ENCODE results near the gene PRDM10.
"Not testable (repeated sequence)": the region's sequence is repeated elsewhere in the genome, so short reads cannot be mapped to it uniquely, and the experiment has no call there.

Gene PRDM10

DNA sequence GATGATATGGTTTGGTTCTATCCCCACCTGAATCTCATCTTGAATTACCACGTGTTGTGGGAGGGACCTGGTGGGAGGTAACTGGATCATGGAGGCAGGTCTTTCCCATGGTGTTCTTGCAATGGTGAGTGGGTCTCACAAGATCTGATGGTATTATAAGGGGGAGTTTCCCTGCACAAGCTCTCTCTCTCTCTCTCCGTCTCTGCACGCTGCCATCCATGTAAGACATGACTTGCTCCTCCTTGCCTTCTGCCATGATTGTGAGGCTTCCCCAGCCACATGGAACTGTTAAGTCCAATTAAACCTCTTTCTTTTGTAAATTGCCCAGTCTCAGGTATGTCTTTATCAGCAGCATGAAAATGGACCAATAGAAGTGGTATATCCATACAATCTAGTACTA is 13.2 kb upstream of the PRDM10 start:
- not testable (repeated sequence) for DNase-seq (ENCODE audit: low spot score)

DNA sequence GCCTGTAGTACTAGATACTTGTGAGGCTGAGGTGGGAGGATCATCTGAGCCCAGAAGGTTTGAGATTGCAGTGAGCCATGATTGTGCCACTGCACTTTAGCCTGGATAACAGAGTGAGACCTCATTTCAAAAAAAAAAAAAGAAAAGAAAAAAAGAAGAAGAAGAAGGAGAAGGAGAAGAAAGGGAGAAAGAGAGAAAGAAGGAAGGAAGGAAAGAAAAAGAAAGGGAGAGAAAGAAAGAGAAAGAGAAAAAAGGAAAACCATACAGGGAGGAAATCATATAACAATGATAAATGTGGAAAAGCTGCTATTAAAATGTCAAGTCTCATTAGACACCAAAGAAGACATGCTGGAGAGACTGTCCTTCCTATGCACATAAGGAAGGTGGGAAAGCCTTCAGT is 5.7 kb upstream of the PRDM10 start:
- DNase-seq (ENCODE audit: low spot score): no peak

DNA sequence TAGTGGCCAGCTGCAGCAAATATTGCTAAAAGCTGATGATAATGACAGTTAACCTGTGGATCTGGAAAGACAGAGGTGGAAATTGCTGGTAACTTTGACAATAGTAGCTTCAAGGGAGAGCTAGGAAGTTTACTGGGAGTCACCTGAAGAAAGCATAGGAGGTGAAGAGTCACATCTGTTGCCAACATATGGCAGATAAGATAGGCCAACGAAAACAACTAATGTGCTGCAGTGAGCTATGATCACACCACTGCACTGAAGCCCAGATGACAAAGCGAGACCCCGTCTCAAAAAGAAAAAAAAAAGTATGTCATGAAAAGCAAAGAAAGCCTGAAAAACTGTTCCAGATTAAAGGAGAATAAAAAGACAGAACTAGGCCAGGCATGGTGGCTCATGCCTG is 4.3 kb upstream of the PRDM10 start:
- no peak for DNase-seq (ENCODE audit: low spot score)

DNA sequence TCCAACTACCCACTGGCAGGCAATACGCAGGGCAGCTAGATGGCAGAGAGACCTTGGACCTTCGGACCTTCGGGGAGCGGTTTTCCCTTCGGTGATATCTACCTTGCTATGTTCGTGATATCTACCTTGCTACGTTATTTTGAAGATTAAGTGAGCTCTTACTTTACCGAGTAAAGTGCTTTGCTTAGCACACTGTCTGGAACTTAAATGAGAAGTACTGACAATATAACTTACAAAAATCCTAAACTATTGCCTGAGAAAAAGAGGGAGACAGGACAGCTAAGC is 1.0 kb upstream of the PRDM10 start:
- no peak for DNase-seq (ENCODE audit: low spot score)

DNA sequence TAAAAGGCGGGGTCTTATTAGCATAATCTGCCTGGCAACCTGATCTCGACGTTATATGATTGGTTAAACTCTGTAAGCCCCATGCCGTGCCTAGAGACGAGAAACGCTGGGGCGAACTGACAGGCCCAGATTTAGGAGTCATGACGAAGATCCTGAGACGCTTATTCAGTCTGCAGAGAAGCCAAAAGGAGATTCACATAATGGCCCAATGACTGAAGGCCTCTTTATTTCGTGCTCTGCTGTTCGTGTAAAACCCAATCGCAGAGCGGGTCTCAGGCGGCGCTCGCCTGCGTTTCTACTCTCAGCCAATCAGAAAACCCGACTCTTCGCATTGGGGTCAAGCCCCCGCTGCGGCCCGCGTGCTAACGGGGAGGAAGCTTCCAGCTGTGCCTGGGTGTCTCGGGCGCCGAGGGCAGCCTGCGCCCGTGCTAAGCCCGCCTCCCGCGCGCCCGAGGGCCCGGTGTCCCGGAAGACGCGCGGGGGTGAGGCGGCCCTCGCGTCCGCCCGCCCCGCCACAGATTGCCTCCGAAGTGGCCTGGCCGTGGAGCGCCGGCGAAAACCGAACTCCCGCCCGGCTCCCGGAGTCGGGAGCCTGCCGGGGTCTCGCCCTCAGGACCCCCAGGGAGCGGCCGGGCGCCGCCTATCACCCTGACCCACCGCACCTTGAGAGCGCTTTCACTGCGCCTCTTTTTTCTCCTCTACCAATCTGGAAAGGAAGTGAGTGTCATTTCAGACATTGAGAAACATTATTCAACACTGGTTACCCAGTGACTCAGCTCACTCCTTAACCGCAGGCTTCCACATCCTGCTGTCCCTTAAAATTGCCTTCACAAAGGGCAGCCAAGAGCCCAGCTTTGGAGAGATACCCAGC is 446 bp upstream of the PRDM10 start:
- peak; percentile 98 for DNase-seq (ENCODE audit: low spot score)

DNA sequence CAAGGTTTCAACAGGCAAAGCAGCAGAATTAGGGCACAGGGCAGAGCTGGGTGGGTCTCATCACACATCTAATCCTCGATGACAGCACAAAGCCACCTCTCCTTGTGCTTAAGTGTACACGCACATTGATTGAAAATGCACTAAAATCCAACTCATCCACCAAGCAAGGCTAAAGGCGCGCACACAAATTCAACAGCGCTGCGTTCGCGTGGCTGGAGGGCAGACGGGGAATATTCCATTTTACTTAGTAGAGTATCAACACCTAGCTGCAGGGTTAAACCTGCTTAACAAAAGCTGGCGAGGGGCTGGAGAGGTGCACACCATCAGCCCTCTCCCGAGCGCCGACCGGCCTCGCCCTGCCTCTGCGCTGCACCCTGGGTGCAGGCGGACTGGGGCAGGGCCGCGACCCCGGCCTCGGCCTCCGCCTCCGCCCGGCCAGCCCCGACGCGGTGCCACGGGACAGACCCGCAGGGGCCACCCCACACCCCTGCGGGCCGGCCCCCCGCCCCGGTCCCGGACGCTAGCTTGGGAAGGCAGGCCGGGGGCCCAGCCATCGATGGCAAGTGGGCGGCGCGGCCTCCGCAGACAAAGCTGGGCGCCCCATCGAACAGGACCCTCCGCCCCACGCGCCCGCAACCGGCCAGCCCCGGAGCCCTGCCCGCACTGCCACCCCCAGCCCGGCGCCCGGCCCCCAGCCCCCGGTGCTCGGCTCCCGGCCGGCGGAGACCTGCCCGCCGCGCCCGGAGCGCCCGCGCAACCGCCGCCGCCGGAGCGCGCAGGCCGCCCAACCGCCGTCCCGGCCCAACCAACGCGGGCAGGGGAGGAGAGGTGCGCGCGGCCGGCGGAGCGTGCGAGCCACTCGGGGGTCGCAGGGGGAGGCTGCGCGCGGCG is 929 bp downstream of the PRDM10 start:
- peak; percentile 42 for DNase-seq (ENCODE audit: low spot score)

DNA sequence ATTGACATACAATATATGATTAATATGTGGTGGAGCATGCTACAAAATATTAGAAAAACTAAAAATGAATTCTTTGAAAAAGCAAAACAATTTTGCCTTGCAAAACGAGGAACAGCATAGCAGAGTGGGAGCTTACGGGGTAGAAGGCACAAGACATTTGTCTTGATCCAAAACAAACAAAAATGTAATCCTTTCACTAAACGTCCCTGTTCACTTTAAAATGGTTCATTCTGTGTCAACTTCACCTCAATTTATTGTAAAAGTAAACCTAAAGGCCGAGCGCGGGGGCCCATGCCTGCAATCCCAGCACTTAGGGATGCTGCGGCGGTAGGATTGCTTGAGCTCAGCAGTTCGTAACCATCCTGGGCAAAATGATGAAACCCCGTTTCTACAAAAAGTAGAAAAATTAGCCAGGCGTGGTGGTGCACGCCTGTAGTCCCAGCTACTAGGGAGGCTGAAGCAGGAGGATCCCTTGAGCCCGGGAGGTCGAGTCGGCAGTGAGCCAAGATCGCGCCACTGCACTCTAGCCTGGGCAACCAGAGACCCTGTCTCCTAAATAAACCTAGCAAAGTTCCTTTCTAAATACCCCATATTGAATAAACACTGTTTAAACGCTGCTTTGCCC is 2.0 kb downstream of the PRDM10 start:
- DNase-seq (ENCODE audit: low spot score): no peak

DNA sequence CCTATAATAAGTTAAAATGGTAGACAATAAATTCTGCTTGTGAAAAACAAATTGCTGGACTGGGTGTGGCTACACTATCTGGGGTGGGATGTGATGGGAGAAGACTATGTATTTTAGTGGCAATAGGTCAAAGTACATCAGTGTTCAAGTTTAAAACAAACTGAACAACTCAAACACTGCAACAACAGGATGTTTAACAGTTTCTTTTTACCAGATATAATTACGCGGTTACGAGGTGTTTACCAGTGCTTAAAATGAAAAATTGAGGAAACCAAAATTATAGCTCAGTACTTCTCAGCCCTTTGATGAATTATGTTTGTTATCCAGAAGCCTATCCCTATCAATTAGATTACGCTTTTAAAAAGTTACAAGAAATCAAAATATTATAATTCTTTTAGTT is 3.2 kb downstream of the PRDM10 start:
- DNase-seq (ENCODE audit: low spot score): no peak

DNA sequence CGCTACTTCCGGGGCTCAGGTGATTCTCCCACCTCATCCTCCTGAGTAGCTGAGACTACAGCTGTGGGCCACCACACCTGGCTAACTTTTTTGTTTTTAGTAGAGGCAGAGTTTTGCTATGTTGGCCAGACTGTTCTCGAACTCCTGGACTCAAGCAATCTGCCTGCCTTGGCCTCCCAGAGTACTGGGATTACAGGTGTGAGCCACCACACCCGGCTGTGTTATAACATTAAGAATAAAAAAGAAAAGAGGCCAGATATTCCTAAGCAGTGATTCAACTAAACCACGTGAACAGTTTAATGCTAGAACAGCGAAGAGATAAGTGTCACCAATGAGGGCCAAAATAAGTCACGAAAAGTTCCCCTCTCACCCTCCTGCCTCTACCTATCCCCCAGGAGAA is 3.7 kb downstream of the PRDM10 start:
- no peak for DNase-seq (ENCODE audit: low spot score)

DNA sequence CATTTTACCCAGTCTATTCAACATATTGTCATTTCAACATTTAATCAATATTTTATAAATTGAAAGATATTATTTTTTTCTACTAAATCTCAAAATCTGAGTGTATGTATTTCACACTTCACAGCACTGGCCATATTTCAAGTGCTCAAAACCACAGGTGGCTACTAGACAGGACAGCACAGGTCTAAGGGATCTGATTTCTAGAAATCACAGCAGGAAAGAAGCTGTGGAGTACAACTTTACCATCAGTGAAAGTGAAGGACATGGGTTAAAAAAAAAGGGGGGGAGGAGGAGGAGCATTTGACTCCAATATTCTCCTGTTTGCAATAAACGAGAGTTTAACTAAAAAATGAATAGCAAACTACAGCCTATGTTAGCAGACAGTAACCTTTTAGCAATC is 4.5 kb downstream of the PRDM10 start:
- no peak for DNase-seq (ENCODE audit: low spot score)

DNA sequence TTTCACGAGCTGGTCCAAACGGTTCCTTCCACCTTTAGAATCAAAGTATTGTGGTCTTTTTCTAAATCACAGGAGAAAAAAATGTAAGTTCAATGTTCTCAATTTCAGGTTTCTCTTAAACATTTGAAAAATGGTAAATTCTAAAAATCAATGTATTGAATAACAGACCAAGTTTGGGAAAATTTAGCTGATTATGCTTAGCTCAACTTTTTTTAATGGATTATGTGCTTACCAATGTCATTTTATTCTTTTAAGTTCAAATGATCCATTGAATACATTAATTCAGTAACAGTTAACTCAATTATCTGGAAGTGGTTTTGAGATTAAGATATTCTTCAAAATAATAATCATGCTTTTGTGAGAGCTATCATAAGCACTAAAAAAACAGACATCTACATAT is 5.1 kb downstream of the PRDM10 start:
- no peak for DNase-seq (ENCODE audit: low spot score)

DNA sequence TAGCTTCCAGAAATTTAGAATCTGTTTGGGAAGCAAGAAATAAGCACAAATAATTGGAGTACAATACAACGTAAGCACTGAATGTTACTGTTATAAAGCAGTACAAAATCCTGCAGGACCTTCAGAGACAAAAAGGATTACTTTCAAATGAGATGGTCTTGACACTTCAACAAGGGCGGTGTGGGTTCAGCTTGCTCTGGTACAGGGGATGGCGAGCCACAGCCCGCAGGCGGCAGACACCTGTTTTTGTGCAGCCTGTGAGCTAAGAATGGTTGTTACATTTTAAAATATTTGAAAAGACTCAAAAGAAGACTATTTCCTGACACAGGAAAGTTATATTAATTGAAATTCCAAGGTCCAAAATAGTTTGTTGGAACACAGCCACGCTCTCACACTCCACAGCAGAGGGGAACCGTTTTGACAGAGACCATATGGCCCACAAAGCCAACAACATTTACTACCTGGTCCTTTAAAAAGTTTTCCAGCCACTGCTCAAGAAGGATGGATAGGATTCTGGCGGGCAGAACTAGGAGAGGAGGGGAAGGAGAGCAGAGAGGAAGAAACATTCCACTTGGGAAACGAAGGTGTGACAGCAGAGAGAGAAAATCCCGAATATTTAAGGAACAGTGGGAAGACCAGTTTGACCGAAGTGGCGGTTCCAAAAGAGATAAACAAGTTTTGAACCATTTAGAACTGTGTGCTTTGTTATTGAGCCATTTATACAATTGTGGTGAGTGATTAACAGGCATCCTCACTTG is 6.3 kb downstream of the PRDM10 start:
- DNase-seq (ENCODE audit: low spot score): no peak

DNA sequence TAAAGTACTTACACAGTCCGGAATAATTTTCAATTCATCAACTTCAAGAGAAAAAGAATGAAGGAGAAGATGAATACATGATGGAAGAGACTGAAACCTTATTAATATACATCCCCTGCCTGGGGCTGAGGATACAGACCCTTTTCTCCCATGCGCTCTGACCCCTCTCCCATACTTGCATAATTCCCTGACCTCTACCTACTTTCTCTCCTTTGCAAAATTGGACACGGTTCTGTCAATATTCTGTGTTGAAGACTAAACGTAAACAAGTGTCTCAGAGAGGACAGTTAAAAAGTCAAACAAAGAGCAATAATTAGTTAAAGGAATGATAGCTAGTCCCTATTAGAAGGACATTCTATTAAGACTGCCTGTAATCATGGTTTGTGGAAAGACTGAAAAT is 7.5 kb downstream of the PRDM10 start:
- DNase-seq (ENCODE audit: low spot score): no peak

DNA sequence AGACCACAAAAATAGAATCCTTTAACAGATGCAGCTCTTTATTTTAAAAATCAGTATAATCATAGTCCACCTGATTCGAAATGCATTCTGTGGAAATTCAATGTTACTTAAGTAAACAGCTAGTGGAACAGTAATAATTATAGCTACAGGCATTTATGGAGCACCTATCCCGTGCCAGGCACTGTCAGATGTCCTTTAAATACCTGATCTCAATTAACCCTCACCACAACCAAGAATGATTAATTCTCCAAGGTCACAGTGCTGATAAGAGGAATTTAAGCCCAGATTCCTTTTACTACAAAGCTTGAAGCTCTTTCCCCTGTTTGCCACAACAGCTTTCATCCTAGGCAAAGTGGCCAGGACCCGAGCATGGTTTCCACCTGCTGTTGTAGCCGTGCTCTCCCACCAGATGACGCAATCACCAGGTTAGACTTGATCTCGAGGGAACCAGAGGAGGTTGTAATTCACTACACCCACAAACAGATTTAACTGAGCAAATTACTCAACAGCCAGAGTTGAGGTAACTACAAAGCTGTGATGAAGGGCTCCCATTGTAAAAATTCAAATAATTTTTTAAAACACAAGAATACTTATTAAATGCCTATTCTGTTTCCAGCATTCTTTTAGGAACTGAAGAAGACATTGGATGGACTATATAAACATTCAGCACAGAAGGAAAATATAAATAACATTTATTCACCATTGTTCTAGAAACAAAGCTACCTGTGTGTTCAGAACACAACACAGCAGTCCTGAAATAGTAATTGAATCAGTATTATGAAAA is 10.3 kb downstream of the PRDM10 start:
- peak; percentile 71 for DNase-seq (ENCODE audit: low spot score)

DNA sequence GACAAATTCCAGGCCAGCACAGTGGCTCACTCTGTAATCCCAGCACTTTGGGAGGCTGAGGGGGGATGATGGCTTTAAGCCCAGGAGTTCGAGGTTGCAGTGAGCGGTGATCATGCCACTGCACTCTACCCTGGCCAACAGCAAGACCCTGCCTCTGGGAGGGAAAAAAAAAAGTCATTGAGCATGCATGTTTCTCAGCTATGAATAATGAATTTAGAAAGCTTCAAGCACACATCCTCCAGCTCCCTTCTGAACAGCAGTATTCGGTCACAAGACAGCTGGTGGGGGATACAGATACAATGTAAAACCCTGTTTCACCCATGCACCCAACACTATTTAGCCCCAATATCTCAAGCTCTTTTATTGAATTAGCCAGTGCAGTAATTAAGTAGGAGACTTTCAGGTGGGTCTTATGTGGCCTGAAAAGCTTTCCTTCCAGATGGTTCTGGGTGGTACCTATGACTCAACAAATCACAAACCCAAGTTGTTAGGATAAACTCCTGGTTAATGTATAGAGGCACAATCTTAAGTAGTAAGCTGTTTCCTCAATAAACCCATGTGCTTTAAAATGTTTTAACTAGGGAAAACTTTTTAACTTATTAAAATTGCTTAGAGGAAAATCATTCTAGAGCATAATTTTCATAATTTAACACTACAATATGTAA is 13.4 kb downstream of the PRDM10 start:
- DNase-seq (ENCODE audit: low spot score): no peak

DNA sequence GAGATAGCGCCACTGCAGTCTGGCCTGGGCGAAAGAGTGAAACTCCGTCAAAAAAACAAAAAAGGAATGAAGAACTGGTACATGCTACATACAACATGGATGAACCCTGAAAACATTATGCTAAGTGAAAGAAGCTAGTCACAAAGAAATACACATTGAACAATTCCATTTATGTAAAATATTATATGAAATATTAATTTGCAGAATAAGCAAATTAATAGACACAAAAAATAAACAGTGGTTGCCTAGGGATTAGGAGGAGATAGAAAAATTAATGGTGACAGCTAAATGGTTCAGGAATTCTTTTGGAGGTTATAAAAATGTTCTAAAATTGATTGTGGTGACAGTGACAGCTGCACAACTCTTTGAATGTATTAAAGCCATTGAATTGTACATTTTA is 14.7 kb downstream of the PRDM10 start:
- DNase-seq (ENCODE audit: low spot score): no peak

DNA sequence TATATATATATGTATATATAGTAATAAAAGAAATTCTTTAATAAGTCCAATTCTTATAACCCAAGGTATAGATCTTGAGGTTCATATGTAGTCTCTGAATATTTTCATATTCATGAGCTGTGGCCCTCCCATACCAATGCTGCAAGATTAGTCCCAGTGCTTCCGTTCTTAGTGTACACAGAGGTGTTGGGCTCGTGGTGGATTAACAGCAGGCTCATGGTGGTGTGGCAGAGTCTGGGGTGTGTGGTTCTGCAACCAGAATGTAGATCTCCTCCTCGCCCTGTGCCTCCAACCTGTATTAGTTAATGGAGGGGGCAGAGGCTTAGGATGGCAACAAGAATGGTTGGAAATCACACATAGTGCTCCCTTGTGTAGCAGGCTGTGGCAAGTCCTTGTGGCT is 16.8 kb downstream of the PRDM10 start:
- no peak for DNase-seq (ENCODE audit: low spot score)

DNA sequence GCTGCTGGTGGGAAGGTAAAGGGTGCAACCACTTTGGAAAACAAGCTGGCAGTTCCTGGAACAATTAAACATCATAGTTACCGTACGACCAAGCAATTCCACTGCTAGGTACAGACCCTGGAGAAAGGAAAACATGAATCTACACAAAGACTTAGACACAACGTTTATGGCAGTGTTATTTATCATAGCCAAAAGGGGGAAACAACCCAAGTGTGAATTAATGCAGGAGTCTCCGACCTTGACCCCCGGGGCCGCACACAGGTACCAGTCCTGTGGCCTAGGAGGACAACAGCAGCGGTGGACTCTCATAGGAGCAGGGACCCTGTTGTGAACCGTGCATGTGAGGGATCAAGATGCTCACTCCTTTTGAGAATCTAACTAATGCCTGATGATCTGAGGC is 22.5 kb downstream of the PRDM10 start:
- no peak for DNase-seq (ENCODE audit: low spot score)

DNA sequence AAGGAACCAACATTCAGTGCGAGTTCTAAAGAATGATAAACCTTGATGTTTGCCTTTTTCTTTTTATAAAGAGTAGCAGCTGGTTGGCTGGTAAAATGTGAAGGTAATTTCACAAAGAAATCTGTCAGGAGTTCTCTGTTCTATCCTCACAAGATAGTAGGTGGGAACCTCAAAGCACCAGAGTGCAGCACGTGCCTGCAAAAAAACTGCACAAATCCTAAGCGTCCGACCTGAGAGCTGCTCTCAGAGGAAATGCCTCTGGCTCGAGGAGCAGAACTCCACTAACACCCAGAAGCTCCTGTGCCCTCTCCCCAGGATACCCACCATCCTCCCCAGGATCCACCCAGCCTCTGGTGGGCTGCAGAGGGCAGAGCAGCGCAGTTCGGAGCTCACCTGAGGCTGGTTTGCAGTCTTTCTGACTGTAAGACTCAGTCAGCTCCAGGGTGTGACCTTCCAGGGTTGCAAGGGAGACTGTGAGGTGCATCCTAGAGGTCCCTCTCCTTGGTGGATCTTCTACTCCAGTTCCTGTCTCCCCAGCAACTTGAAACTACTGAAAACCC is 23.5 kb downstream of the PRDM10 start:
- no peak for DNase-seq (ENCODE audit: low spot score)

DNA sequence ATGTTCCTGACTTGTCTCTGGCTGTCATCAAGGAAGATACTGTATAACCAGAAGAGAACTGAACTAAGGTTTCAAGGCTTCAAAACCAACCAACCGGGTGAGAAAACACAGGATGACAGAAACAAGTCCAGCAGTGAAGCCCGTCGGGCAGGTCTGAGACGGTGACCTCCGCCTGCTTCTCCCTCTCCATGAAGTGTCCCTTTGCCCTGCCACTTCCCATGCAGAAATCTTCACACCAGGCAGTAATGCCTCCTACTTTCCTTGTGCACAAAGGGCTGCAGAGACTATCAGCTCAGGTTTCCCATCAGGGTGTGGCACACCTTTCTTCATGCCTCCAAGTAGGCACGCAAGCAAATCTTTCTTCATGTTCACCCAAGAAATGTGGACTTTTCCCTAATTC is 24.2 kb downstream of the PRDM10 start:
- no peak for DNase-seq (ENCODE audit: low spot score)

DNA sequence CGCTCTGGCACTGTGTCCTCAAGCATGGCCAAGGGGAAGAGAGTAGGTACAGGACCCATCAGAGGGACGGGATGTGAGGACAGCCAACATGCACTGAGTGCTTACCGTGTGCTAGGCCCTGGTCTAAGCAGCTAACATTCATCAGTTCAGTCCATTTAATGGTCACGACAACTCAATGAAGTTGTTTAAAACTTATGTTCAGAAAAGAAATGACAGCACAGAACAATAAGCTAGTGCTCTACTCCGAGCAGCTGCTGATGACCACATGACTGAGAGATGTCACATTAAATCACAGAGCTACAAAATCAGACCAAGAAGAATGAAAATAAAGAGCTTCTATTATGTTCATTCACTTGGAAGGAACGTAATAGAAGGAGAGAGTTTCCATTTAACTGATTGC is 26.3 kb downstream of the PRDM10 start:
- no peak for DNase-seq (ENCODE audit: low spot score)
